Osteocyte (in vitro differentiated cells): ENCODE results near the gene CDK5R2. TPM values are rescaled to one million over a fixed set of nuclear protein-coding genes. Genes with fewer than 3 reads are reported as not detected.

Experiments
- DNase-seq: peaks from one replicate; pipeline ENCODE4 v3.0.0; 2021; ENCODE audit warnings: mixed read lengths; ENCODE audit not compliant: unreplicated experiment; ENCODE audit errors: extremely low spot score
- H3K27ac Mint-ChIP-seq: one replicate; pipeline ENCODE4 v1.8.0; 2021; ENCODE audit warnings: mild to moderate bottlenecking, mixed read lengths; ENCODE audit not compliant: unreplicated experiment
- H3K27me3 Mint-ChIP-seq: one replicate; pipeline ENCODE4 v1.8.0; 2021; ENCODE audit warnings: mixed read lengths; ENCODE audit not compliant: unreplicated experiment
- H3K36me3 Mint-ChIP-seq: one replicate; pipeline ENCODE4 v1.8.0; 2021; ENCODE audit warnings: mixed read lengths; ENCODE audit not compliant: unreplicated experiment
- H3K4me1 Mint-ChIP-seq: one replicate; pipeline ENCODE4 v1.8.0; 2021; ENCODE audit warnings: mixed read lengths; ENCODE audit not compliant: unreplicated experiment
- H3K4me3 Mint-ChIP-seq: one replicate; pipeline ENCODE4 v1.8.0; 2021; ENCODE audit warnings: mild to moderate bottlenecking, moderate library complexity, mixed read lengths; ENCODE audit not compliant: unreplicated experiment
- H3K9me3 Mint-ChIP-seq: one replicate; pipeline ENCODE4 v1.8.0; 2021; ENCODE audit warnings: mixed read lengths; ENCODE audit not compliant: unreplicated experiment
- total RNA-seq: library from RNA; stranded (reverse); gene quantifications from 2 replicates; pipeline ENCODE4 v1.2.1, GENCODE V29; 2021
- TF ChIP-seq, protein P1 (sequence below): fragments of 200-600 bp; sonication (generic); IDR thresholded peaks from 2 replicates; pipeline ENCODE4 v1.5.0; 2021; ENCODE audit warnings: antibody characterized with exemption, mild to moderate bottlenecking, moderate library complexity

CDK5R2 gene
- total RNA-seq, 1 donor from 2014 or later, result not detected

DNA sequence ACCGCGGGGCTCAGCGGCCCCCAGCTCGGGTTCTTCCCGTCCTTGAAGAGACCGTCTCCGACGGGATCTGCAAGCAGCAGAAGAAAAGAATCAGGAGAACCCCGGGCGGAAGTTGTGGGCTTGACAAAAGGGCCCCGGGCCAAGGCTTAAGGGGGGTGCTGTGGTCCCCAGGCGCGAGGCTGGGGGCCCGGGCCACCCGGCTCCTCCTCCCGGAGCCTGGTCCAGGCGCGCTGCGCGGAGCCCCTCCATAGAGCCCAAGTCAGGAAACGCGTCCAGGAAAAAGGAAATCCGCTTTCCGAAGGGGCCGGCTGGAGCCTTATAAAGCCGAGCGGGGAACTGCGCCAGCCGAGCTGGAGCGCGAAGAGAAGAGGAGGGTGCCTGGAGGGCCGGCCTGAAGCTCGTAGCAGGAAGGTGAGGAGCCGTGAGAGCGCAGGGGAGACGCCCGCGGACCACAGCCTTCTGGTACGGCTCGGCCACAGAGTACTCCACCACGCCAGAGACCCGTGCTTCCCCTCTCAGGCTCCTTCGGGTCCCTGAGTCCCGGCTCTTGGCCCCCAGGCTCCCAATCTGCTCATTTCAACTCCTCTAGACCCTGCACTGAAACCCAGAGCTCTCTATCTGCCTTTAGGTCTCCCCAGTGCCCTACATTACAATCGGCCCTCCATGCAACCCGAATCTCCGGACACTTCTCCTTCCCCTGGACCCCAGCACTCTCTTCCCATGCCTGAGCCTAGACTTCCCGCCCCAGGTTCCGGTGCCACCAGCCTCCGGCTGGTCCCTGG, 25.0 kb downstream of the CDK5R2 start:
- DNase-seq, result no peak
- Mint-ChIP-seq H3K9me3 (no peaks in the 10 kb centered on the region), H3K4me3 (no peak overlapping the region), H3K36me3 (no peaks in the 10 kb centered on the region), H3K27ac (no peak overlapping the region), H3K27me3 (peaks cover 74% of the 10 kb centered on the region), H3K4me1 (peaks cover 25% of the 10 kb centered on the region)
- TF ChIP-seq, protein P1, sequence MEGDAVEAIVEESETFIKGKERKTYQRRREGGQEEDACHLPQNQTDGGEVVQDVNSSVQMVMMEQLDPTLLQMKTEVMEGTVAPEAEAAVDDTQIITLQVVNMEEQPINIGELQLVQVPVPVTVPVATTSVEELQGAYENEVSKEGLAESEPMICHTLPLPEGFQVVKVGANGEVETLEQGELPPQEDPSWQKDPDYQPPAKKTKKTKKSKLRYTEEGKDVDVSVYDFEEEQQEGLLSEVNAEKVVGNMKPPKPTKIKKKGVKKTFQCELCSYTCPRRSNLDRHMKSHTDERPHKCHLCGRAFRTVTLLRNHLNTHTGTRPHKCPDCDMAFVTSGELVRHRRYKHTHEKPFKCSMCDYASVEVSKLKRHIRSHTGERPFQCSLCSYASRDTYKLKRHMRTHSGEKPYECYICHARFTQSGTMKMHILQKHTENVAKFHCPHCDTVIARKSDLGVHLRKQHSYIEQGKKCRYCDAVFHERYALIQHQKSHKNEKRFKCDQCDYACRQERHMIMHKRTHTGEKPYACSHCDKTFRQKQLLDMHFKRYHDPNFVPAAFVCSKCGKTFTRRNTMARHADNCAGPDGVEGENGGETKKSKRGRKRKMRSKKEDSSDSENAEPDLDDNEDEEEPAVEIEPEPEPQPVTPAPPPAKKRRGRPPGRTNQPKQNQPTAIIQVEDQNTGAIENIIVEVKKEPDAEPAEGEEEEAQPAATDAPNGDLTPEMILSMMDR, result no peak

DNA sequence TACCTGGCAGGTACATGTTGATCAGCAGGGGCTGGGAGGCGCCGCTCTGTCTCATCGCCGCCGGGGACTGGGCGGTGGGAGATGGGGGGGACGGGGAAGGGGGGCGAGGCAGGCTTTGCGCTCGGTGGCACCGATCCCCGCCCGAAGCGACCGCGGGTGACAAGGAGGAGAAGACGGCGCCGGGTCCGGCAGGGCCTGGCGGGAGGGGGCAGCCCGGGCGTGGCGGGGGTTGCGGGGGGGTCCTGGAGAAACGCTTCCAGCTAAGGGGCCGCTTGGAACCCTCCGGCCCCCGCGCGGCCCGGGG, 25.5 kb downstream of the CDK5R2 start, which contains the start of gene FEV:
Gene FEV, minus strand, starts transcription at position 164 of the 304 bp plus-strand sequence. Its CDS starts 109 bp downstream, at position 55.
- no peaks in the 10 kb centered on the region for H3K9me3 Mint-ChIP-seq
- H3K27me3 Mint-ChIP-seq, result peaks cover 80% of the 10 kb centered on the region
- peaks cover 25% of the 10 kb centered on the region for H3K4me1 Mint-ChIP-seq
- TF ChIP-seq, protein P1, result no peak
- DNase-seq, result no peak
- H3K36me3 Mint-ChIP-seq, result no peaks in the 10 kb centered on the region
- no peak within 1 kb of the TSS for H3K4me3 Mint-ChIP-seq
- no peak within 1 kb of the TSS for H3K27ac Mint-ChIP-seq

DNA sequence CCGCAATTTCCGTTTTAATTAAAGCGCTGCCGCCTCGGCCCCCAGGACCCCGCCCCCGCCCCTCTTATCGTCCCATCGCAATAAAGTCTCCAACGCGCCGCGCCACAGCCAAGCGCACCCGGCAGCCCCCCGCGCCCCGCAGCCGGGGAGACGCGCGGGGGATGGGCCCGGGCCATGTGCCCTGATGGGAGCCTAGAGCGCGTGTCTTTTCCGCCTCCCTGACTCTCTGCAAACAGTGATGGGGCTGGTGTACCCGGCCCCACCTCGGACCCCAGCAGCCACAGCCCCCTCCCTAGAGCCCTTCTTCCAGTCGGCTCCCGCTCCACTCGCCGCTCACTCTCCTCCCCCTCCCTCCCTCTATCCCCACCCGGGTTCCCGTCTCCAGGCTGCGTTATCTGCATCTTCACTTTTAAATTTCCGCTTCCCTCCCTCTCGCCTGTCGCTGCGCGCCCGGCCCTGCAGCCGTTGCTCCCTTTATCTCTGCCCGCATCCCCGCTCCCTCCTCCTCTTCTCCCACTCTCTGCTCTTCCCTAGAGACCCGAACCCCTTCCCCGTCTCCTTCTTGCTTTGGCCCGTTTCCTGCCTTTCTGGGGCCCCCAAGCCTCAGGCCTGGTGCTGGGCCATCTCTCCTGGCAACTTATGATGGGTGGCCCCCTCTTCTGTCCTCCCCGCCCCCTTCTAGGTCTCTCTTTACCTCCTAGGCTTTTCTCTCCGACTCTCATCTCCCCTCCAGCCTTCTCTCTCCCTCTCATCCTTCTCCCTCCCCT, 26.0 kb downstream of the CDK5R2 start:
- Mint-ChIP-seq H3K36me3 (no peaks in the 10 kb centered on the region), H3K27me3 (peaks cover 80% of the 10 kb centered on the region), H3K4me1 (peaks cover 22% of the 10 kb centered on the region), H3K9me3 (no peaks in the 10 kb centered on the region), H3K27ac (no peak overlapping the region), H3K4me3 (no peak overlapping the region)
- TF ChIP-seq, protein P1, result no peak
- DNase-seq, result no peak

DNA sequence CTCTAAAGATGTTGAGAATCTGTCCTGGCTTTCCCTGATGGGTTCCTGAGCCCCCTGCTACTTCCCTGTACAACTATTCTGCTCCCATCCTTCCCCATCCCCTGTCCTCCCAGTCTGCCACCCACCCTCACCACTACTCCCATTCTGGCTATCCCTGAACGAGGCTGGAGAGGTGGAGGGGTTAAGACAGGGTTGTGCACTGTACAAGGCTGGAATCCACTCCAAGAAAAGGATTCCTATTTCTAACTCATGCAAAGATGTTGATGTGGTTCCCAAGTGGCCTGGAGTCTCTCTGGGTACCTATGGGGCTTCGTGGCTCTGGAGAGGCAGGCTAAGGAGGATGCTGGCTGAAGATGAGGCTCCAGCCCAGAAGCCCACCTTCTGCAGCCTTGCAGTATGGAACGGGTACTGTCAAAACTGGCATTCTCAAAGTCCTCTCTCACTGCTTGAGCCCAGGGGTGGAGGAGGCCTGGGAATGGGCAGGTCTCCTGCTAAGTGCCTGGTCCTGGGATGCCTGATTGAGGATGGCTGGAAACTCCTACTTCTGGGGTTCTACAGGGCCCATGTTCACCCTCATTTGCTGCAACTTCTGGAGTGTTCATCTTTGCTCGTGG, 26.8 kb downstream of the CDK5R2 start:
- Mint-ChIP-seq H3K4me1 (peaks cover 18% of the 10 kb centered on the region), H3K36me3 (no peaks in the 10 kb centered on the region), H3K9me3 (no peaks in the 10 kb centered on the region), H3K27me3 (peaks cover 83% of the 10 kb centered on the region), H3K4me3 (no peak overlapping the region), H3K27ac (no peak overlapping the region)
- TF ChIP-seq, protein P1, result no peak
- DNase-seq, result no peak

DNA sequence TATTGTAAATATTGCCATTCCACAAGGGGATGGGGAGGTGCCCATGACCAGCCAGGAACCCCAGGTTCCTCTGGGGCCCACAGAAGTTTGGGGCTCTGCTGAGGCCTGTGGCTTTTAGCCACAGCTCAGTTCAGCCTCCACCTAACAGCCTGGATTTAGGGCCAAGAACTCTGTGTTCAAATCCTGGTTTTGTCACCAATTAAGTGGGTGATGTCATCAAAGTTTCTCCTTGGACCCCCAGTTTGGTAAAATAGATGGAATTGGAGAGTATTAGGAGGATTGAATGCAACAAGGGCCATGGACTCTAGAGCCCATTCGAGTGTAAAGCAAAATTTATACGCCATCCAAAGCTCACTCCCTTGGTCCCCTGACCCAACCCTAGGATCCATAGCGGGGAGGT, 28.7 kb downstream of the CDK5R2 start:
- no peak overlapping the region for H3K4me3 Mint-ChIP-seq
- DNase-seq, result no peak

More for the DNA sequence above, 28.7 kb downstream of the CDK5R2 start:
- TF ChIP-seq, protein P1, result no peak
- no peak overlapping the region for H3K27ac Mint-ChIP-seq
- no peaks in the 10 kb centered on the region for H3K9me3 Mint-ChIP-seq
- H3K4me1 Mint-ChIP-seq, result peaks cover 9% of the 10 kb centered on the region
- H3K27me3 Mint-ChIP-seq, result peaks cover 83% of the 10 kb centered on the region
- no peaks in the 10 kb centered on the region for H3K36me3 Mint-ChIP-seq
